HG02623 (cell line): ENCODE results near the gene ABCA4.

ENCODE experiments used
- ATAC-seq: cut with Tn5 transposase; IDR thresholded peaks from one replicate; pipeline ENCODE4 v1.9.1; 2021; ENCODE audit warnings: moderate library complexity; ENCODE audit not compliant: unreplicated experiment

Gene ABCA4

DNA sequence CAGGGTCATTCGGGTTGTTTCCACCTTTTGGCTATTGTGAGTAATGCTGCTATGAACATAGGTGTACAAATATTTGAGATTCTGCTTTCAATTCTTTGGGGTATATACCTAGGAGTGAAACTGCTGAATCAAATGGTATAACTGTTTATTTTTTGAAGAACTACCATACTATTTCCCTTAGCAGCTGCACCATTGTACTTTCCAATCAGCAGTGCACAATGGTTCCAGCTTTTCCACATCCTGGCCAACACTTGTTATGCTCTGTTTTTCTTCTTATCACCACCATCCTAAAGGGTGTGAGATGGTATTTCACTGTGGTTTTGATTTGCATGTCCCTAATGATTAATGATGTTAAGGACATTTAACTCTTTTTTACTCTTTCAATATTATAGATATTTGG lies 3.6 kb upstream of the ABCA4 start:
- ATAC-seq, result no peak

DNA sequence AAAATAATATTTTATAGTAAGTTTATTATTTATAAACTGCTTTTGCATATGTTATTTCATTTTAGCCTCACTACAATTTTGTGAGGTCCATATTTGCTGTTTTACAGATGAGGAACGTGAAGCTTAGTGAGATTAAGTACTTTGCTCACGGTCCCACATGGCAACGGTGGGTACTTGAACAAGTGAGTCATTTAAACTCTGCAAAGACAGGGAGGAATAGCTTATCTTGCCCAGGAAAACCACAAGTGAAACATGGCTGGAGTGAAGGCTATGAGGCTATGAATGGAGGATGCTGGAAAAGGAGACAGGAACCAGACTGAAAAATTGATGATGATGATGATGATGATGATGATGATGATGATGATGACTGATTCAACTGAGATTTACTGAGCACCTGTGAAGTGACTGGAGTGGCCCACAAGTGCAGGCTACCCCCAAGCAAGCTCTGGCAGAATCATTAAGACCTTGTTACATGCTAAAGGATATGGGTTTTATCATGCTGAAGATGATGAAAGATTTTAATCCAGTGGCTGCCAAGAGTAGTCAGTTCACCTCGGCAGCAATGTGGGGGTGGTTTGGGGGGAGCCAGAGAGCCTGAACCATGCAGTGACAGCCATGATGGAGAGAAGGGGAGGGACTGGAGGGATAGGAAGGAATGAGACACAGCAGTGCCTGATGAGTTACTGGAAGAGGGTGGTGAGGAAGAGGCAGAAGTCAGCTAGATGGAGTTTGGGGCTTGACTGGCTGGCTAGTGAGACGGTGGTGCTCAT lies 1.4 kb upstream of the ABCA4 start:
- no peak for ATAC-seq

DNA sequence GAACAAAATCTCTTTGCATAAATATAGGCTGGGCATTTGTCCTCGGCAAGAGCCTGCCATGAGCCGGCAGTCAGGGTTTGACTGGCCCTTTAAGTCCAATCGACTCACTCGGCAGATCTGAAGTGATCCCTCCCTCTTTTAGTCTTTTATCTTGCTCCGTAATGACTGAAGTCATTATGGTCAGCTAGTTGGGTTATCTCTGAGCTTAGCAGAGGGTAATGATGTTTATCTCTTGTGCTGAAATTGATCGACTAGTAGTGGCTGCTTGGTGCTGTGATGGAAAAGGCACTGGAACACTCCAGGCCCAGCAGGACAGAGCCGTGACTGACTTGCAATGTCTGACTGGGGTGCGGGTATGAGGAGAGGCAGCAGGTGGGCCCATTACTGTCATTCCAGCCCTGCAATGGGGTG lies 468 bp upstream of the ABCA4 start:
- ATAC-seq, result no peak

DNA sequence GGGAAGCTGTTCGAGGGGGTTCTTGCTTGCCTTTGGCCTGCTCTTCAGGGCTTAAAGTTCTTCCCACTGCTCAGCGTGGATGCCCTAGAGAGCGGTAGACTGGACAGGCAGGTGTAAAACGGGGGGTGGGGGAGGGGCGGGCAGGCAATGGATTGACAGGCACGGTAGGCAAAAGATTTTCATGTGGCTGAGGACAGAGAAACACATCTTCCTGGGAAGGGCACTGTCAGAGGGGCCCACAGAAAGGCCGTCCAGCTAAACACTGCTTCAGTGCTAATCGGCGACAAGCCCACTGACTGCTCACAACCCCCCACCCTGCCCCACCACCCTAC lies 412 bp downstream of the ABCA4 start:
- ATAC-seq, result no peak

DNA sequence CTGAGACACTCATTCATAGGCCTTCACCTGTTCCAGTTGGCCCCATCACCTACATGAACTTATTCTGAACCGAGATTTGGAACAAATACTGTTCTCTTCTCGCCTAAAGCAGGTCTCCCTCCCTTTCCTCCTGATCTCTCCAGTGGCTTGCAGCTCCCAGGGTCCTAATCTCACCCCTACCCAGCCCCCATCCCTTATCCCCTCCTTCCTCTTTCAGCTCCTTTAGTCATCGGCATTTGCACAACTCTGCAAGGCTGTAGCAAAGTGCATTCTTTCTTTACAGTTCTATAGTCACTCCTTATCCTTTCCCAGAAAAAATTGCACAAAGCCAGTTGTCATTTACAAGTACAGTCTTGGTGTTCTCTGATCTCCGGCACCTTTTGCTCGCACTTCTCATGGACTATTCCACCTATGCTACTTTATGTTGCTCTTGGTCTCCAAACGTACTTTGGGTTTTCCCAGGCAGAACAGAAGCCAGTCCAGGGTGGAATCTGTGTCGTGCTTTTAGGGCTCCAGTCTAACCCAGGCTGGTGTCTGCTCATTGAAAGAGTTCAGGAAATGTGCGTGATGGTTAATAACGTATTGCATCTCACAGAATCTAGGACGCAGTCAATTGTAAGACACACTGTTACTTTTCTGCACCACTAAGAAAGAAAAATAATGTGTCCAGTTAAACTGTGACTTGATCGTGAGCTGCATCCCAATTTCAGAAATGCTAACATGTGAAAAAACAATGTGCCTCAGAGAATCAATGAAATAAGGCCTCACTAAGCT lies 965 bp downstream of the ABCA4 start:
- no peak for ATAC-seq

DNA sequence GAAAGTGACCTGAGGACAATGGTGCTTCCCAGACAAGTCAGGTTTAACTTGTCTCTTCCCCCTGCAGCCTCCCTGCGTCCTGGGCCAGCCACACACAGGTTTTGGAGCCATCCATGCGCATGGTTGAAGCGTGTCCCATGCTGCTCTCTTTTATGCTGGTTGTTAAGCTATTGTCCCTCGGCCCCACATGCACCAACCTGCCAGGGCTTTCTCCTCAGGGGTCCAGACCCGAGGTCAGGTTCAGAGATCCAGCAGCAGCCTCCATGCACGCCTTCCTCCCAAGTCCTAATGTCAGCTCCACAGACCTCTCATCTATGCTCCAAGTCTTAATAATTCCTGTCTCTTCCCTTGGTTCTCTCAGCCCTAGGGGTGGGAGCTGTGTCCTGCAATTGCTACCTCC lies 1.6 kb downstream of the ABCA4 start:
- ATAC-seq, result no peak

DNA sequence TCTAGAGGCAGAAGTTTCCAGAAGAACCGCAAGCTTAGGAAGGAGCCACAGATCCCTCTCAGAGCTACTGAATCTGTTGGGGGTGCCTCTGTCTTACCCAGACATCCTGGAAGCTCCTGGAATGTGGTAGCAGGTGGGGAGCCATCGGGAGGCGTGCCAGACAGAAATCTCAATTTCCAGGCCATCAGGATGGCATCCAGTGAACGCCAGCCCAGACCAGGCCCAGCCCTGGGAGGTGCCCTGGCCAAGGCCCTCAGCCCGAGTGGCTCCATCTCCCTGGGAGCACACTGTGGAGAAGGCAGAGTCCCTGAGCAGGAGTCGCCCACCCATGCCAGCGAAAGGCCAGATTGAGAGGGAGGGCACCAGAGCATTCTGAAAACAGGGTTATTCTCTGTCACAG lies 2.5 kb downstream of the ABCA4 start:
- ATAC-seq, result no peak

DNA sequence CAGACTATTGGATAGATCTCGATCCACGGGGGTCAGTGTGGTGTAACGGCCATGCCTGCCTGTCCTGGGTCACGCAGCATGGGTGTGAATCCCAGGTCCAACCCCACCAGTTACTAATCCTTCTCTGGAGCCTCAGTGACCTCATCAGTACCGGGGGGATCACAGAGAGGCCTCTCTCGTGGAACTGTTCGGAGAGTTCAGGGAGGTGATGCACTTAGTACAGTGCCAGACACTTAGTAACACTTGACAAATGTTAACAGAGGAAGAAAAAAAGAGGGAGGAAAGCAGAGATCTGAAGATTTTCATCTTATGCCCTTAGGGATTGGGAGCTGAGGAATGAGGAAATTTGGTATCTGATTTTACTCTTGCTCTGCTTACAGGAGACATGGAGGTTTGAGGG lies 2.9 kb downstream of the ABCA4 start:
- no peak for ATAC-seq

DNA sequence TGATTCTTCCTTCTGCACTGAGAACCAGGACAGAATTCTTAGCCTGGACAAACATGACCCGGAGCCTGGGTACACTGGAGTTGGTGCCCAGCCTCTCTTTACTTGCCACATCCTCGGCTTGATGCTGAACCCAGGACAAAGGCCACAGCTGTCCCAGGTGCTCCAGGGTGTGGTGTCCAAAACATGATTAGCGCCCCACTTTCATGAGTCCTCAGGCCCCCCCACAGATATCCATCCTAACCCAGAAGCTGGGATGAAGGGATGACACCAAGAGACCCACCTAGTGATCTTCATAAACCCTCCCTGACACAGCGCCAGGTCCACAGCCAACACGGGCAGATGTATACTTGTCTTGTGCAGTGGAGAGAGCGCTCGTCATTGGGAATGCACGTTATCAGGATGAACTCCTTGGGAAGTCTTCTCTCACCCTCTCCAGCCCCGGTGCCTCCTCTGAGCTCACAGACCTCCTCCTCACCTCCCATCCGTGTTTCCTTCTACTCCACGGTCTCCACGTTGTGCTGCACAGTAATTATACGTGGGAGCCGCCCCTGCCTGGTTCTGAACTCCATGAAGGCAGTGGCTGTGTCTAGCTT lies 3.6 kb downstream of the ABCA4 start:
- ATAC-seq, result no peak

DNA sequence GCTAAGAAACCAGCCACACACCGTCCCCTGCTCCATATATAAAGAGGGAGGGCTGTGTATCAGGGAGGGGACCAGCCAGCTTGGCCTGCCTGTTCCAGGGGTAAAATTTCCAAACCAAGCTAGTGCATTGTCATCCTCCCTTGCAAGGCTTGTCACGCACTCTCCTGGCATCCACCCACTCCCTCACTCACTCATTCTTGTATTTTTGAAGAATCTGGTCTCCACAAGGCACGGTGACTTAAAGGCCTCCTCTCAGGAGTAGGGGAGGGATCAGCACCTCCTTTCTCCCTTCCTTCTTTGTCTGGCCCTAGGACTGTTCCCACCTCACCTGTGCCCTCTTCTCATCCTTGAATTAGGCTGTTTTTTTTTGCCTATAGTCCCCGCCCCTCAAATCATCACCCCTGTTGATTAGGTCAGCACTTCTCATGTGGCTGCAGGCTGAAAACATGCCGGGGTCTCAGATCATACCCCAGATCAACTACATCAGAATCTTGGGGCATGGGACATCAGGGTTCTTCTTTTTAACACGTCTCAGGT lies 5.0 kb downstream of the ABCA4 start:
- ATAC-seq, result no peak

DNA sequence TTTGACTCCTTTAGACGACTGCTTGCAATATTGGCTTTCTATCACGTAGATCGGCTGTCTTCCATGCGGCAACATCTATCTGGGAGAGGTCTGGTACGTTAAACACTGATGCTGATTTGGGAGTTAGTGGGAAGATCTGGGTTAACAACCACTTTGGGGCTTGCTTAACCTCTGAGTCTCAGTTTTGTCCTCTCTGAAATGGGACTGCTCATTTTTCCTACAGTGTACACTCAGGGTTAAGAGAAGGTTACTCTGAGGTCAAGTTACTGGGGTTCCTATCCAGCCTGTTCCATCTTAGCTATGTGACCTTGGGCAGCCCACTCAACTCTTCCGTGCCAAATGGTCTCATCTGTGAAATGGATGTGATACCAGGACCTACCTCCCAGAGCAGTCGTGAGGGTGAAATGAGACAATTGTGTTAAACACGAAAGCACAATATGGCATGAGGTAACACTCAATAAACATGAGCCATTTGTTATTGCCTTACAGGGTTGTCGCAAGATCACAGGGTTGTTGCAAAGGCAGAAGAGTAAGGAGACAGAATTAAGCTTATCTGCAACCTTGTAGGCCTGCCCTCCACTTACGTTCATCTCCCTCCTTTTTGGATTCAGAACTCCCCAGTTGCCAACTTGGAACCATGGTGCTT lies 5.6 kb downstream of the ABCA4 start:
- ATAC-seq, result no peak

DNA sequence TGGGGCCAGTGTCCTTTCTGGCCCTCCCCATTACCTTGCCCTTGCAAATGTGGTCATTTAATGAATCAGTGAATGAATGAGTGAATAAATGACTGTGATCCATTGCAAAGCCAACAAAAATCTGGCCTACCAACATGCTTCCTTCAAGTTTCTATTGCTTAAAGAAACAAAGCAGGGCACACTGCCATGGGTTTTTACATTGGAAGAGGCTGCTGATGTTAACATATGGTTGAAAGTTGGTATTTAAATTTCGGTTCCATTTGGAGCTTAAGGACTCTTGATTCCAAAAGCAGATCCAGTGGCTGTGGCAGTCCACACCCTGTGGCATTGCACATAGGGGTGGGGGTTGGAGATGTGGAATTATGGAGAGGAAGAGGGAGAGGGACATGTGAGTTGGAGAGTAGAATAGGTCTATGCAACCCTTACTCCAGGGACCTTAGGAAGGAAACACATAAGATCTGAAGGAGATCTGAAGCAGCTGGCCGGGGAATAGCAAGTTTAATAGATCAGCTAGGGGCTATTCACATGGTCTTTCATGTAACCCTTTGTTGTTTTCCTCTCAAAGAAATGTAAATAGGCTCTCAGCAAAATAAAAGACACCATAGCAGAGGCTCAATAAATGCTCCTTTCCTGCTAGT lies 7.2 kb downstream of the ABCA4 start:
- ATAC-seq, result no peak

DNA sequence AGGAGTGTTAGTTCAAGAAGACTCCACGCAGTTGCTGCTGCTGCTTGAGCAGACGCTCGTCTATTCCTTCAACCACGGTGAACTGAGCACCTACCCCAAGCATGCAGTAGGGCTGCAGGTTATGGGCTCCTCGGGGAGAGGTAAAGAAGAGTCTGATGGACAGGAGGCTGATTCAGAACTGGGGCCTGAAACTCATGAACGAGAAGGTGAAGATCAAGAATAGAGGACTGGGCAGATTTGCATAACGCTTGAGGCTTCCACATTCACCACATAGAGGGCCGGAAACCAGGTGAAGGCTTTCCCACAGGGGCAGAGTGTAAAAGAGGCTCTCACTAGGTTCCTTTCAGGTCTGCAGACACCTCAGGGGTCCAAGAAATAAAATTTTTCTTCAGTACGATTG lies 9.1 kb downstream of the ABCA4 start:
- no peak for ATAC-seq

DNA sequence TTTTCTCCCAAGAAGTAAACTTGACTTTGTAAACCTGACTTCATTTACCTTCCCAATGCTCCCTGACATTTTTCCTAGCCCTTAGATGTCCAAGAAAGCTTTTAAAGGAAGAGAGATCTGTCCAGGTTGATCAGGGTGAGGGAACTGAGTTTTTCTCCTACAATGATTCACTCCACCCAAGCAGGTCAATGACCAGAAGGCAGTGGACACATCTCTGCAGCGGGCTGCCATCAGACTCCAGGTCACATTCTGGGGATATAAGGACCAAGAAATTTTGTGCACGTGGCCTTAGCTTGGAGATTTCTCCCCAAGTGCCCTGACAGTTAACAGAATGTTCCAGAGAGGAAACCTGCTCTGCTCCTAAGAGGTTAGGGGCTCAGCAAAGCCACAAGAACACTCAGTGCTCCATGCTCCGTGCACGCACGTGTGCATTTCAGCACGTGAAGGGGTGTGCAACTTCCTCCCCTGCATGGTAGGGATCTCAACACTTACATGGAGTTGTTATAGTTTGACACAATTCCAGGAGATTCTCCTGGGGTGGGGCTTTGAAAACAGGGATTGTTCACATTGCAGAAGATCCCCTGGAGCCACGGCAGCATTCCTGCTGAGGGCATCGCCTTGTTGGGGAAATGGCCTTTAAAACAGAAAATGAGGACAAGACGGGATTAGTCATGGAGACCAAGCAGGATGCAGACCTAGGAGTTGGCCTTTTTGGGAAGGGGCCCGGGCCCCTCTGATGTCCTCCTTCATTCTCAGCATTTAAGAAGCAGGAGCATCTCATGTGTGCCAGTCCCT lies 9.8 kb downstream of the ABCA4 start:
- no peak for ATAC-seq

DNA sequence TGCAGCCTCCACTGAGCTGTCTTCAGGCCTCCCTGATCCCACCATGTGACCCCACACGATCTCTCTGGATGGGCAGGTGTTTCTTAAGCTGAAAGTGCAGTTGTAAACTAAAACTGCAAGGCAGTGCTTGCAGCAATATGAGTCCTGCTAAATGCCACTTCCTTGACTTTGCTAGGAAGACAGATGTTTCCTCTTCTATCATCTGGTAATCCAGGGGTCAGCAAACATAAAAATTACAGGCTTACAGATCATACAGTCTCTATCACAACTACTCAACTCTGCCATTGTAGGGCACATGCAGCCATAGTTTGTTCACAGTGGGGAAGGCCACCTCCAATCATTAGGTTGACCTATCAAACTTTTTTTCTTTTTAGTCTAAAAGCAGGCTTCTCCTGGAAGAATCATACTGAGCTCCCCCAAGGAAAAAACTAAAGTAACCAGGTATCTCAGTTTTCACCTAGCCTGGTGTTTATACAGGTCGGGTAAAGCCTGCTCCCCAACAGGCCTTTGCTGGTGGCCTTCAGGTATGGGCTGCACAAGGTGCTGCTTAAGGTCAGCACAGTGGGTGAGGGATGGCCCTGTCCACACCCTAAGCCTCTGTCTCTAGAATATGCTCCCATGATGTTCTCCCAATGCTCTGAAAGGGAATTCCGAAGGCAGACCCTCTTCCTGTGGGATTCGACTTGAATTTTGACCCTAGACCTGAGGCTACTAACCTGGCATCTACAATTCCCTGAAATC lies 10.8 kb downstream of the ABCA4 start:
- ATAC-seq, result no peak

DNA sequence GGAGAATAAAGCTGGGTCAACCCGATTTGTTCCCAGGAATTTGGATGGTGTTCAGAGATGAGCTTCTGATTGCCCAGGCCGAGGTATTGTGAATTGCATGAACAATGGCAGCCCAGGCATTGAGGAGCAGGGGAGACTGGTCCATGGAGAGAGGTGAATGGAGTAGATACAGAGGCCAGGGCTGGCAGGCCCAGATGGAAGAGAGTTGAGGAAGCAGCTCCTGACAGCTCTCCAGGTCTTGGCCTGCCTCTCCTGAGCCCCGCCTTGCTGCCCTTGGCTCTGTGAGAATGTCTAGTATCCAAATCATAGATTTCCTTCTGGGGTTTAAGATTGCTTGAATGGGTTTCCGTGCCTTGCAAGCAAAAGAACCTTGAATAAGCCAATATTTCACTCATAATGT lies 11.5 kb downstream of the ABCA4 start:
- no peak for ATAC-seq

DNA sequence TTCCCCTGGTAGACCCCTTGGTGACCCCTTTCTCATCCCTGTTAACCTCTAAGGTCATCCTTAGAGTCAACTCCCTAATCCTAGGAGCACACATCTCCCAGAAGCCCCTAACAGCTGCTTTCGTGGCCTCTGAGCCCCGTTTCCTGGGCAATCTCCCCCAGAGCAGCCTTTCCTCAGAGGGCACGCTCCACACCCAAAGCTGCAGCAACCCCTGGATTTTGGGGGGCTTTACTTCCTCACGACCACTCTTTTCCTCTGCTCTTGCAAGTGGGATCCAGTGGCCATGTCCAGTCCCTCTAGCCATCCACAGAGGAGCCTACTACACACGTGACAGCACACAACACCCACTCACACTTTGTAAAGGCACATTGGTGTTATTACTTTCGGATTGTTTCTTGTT lies 13.8 kb downstream of the ABCA4 start:
- ATAC-seq, result no peak

DNA sequence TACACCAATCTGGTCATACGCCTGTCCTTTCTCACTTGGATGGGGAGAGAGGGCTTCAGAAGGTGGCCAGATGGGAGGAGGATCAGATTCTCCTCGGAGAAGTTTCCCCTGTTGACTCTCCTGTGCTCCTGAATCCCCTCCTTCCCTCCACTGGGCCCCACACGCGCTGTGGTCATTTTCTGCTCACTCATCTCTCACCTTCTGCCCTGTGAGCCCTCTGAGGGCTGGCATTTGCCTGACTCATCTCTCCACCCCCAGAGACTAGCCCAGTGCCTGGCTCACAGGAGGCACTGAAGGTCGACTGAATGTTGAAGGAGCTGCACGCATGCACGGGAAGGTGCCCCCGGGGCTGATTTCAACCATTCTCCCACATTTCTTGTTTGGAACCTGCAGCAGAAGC lies 14.2 kb downstream of the ABCA4 start:
- ATAC-seq, result no peak

DNA sequence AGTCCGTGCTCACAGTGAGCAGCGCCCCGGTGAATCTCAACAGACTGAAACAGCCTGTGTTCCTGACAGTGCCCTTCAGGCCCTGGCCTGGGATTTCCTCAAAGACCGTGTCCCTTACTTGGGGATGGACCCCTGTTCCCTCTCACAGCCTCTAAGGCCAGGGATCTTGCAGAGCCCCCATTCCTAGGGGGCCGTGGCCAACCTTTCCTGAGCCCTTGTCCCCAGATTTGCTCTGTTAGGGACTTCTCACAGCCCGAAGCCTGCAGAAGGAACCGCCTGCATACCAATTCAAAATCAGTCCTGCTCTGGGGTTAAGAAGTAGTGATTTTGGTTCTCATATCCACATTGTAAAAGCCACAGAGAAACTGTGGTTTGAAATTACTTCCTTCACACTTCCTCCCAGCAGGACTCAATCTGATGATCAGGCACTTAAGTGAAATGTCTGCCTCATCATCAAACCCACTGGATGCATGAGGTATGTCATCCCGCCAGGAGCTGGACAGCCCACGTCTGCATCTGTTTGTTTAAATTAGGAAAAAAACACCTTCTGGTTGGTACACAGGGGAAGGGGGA lies 14.9 kb downstream of the ABCA4 start:
- ATAC-seq, result no peak
